ENCODE data around the gene NUDT1. TPM values are rescaled to one million over a fixed set of nuclear protein-coding genes. Genes with fewer than 3 reads are reported as not detected.

NUDT1 gene
- total RNA-seq, 1 experiment from 2014 or later = 92.6 TPM

DNA sequence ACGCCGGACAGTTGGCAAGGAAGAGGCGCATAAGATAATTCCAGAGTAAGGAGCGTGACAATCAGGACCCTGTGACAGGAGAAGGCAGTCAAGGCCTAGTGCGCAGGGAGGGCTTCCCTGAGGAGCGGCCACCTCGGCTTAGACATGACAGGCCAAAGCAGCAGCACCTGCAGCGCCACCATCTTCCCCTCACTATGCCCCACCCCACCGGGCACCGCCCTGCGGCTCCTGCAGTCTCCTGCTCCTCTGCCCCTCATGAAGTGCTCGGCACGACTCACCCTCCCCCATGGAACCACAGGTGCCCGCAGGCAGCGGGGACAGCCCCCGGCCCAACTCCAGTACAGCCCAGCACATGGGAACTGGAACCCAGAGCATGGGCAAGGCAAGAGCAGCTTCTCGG, 21.1 kb upstream of the NUDT1 start:
- CTCF ChIA-PET = no interaction called here

DNA sequence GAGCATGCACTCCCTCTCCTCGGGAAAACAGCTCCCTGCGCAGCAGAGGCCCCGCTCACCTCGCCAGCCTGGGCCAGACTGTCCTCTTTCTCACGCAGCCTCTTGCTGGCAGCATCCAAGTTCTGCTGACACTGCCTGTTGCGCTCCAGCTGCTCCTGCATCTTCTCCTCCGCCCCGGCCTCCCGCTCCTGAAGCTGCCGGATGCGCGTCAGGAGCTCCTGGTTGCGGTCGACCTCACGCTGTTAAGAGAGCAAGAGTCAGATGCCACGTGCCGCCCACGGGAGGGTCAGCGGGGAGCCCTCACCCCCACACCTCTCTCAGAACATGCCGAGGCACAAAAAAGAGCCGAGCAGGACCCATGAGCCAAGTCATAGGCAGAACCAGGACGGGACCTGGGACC, 19.5 kb upstream of the NUDT1 start:
- intact Hi-C loops (cut with micrococcal nuclease; ENCODE audit: unreplicated experiment) = no loop called here
- Histone ChIP-seq H3K4me3 (ENCODE audit: low read depth in 2 of 2, low read length in 2 of 2) (no peak overlapping the region), H3K4me1 (ENCODE audit: control insufficient read depth, insufficient read depth, low read length) (no peaks in the 10 kb centered on the region), H3K27ac (ENCODE audit: low read length) (no peak overlapping the region), H3K9me3 (ENCODE audit: control insufficient read depth, insufficient read depth, low read depth, low read length) (no peaks in the 10 kb centered on the region), H3K27me3 (ENCODE audit: control insufficient read depth, insufficient read depth, low read length) (no peaks in the 10 kb centered on the region), H3K36me3 (ENCODE audit: control insufficient read depth, insufficient read depth, low read length) (peaks cover 2% of the 10 kb centered on the region)
- in situ Hi-C loops (cut with HindIII; ENCODE audit: low pct_unique_long_range_greater_than_20kb, low sequenced_read_pairs) = no loop called here
- BruUV-seq (replicated peaks) = no TSS peak
- no peak for TF ChIP-seq TCF7L2 (IDR thresholded peaks at IDR 0.05; ENCODE audit: low read depth, low read length)
- TF ChIP-seq POLR2AphosphoS5 (IDR thresholded peaks at IDR 0.05; ENCODE audit: low read depth, low read length) = no peak
- TF ChIP-seq, protein P1, sequence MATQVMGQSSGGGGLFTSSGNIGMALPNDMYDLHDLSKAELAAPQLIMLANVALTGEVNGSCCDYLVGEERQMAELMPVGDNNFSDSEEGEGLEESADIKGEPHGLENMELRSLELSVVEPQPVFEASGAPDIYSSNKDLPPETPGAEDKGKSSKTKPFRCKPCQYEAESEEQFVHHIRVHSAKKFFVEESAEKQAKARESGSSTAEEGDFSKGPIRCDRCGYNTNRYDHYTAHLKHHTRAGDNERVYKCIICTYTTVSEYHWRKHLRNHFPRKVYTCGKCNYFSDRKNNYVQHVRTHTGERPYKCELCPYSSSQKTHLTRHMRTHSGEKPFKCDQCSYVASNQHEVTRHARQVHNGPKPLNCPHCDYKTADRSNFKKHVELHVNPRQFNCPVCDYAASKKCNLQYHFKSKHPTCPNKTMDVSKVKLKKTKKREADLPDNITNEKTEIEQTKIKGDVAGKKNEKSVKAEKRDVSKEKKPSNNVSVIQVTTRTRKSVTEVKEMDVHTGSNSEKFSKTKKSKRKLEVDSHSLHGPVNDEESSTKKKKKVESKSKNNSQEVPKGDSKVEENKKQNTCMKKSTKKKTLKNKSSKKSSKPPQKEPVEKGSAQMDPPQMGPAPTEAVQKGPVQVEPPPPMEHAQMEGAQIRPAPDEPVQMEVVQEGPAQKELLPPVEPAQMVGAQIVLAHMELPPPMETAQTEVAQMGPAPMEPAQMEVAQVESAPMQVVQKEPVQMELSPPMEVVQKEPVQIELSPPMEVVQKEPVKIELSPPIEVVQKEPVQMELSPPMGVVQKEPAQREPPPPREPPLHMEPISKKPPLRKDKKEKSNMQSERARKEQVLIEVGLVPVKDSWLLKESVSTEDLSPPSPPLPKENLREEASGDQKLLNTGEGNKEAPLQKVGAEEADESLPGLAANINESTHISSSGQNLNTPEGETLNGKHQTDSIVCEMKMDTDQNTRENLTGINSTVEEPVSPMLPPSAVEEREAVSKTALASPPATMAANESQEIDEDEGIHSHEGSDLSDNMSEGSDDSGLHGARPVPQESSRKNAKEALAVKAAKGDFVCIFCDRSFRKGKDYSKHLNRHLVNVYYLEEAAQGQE (IDR thresholded peaks at IDR 0.05; ENCODE audit: insufficient read depth in 1 of 2, low read depth in 2 of 2, low read length in 1 of 2) = no peak
- TF ChIP-seq, protein P2, sequence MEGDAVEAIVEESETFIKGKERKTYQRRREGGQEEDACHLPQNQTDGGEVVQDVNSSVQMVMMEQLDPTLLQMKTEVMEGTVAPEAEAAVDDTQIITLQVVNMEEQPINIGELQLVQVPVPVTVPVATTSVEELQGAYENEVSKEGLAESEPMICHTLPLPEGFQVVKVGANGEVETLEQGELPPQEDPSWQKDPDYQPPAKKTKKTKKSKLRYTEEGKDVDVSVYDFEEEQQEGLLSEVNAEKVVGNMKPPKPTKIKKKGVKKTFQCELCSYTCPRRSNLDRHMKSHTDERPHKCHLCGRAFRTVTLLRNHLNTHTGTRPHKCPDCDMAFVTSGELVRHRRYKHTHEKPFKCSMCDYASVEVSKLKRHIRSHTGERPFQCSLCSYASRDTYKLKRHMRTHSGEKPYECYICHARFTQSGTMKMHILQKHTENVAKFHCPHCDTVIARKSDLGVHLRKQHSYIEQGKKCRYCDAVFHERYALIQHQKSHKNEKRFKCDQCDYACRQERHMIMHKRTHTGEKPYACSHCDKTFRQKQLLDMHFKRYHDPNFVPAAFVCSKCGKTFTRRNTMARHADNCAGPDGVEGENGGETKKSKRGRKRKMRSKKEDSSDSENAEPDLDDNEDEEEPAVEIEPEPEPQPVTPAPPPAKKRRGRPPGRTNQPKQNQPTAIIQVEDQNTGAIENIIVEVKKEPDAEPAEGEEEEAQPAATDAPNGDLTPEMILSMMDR (IDR thresholded peaks at IDR 0.05) = no peak
- DNase-seq (ENCODE audit: low read depth, low spot score) (no peak), ATAC-seq (no peak)
- ChIA-PET POLR2A (no interaction called here), CTCF (no interaction called here)

More for the DNA sequence above, 21.1 kb upstream of the NUDT1 start:
- H3K4me3 ChIP-seq (ENCODE audit: low read depth in 2 of 2, low read length in 2 of 2) = no peak overlapping the region
- no peaks in the 10 kb centered on the region for H3K9me3 ChIP-seq (ENCODE audit: control insufficient read depth, insufficient read depth, low read depth, low read length)
- DNase-seq (ENCODE audit: low read depth, low spot score) (no peak), ATAC-seq (no peak)
- no peaks in the 10 kb centered on the region for H3K4me1 ChIP-seq (ENCODE audit: control insufficient read depth, insufficient read depth, low read length)
- no TSS peak for BruUV-seq (replicated peaks)
- intact Hi-C loops (cut with micrococcal nuclease; ENCODE audit: unreplicated experiment) (no loop called here), in situ Hi-C loops (cut with HindIII; ENCODE audit: low pct_unique_long_range_greater_than_20kb, low sequenced_read_pairs) (no loop called here)
- H3K36me3 ChIP-seq (ENCODE audit: control insufficient read depth, insufficient read depth, low read length) = peaks cover 2% of the 10 kb centered on the region
- no peak overlapping the region for H3K27ac ChIP-seq (ENCODE audit: low read length)
- no peak for TF ChIP-seq POLR2AphosphoS5 (IDR thresholded peaks at IDR 0.05; ENCODE audit: low read depth, low read length)
- TF ChIP-seq, protein P1 (IDR thresholded peaks at IDR 0.05; ENCODE audit: insufficient read depth in 1 of 2, low read depth in 2 of 2, low read length in 1 of 2) = no peak
- TF ChIP-seq, protein P2 (IDR thresholded peaks at IDR 0.05) = no peak
- TF ChIP-seq SIN3A (IDR thresholded peaks at IDR 0.05; ENCODE audit: borderline replicate concordance, insufficient read depth, low read depth, low read length) = no peak
- TF ChIP-seq TCF7L2 (IDR thresholded peaks at IDR 0.05; ENCODE audit: low read depth, low read length) = no peak
- POLR2A ChIA-PET = no interaction called here
- no peaks in the 10 kb centered on the region for H3K27me3 ChIP-seq (ENCODE audit: control insufficient read depth, insufficient read depth, low read length)
